Mesendoderm (in vitro differentiated cells): ENCODE data around the gene SLC12A4.

ENCODE experiments used
- DNase-seq: peaks from one replicate; pipeline ENCODE4 v3.0.0; 2013
- H2AK5ac ChIP-seq: 2 replicates; pipeline ENCODE4 v1.6.1; 2013; ENCODE audit warnings: low read length, inconsistent platforms
- H2BK120ac ChIP-seq: 2 replicates; pipeline ENCODE4 v1.6.1; 2013; ENCODE audit warnings: low read depth, mild to moderate bottlenecking, low read length, moderate library complexity, mixed read lengths
- H2BK15ac ChIP-seq: replicated peaks from 2 replicates; pipeline ENCODE4 v1.6.1; 2013; ENCODE audit warnings: low read depth, mild to moderate bottlenecking, moderate library complexity
- H2BK5ac ChIP-seq: 2 replicates; pipeline ENCODE4 v1.6.1; 2013; ENCODE audit warnings: low read length, inconsistent platforms
- H3K18ac ChIP-seq: 2 replicates; pipeline ENCODE4 v1.6.1; 2013; ENCODE audit warnings: mild to moderate bottlenecking, low read length, mixed read lengths
- H3K23ac ChIP-seq: one replicate; pipeline ENCODE4 v1.6.1; 2013; ENCODE audit warnings: low read length
- H3K27ac ChIP-seq: 2 replicates; pipeline ENCODE4 v1.5.1; 2013; ENCODE audit warnings: low read depth, mild to moderate bottlenecking, inconsistent platforms, low read length, moderate library complexity
- H3K27me3 ChIP-seq: 2 replicates; pipeline ENCODE4 v1.6.1; 2013; ENCODE audit warnings: low read length, control low read depth, mild to moderate bottlenecking, inconsistent platforms; ENCODE audit not compliant: insufficient read depth, poor library complexity
- H3K36me3 ChIP-seq: 2 replicates; pipeline ENCODE4 v1.6.1; 2013; ENCODE audit warnings: low read length, inconsistent platforms; ENCODE audit not compliant: control insufficient read depth, insufficient read depth
- H3K4ac ChIP-seq: one replicate; pipeline ENCODE4 v1.6.1; 2013; ENCODE audit warnings: low read depth, mild to moderate bottlenecking, low read length, moderate library complexity
- H3K4me1 ChIP-seq: 2 replicates; pipeline ENCODE4 v1.6.1; 2013; ENCODE audit warnings: low read depth, low read length, inconsistent platforms; ENCODE audit not compliant: control insufficient read depth
- H3K4me2 ChIP-seq: 2 replicates; pipeline ENCODE4 v1.6.1; 2013; ENCODE audit warnings: low read length
- H3K4me3 ChIP-seq: 2 replicates; pipeline ENCODE4 v1.5.1; 2013; ENCODE audit warnings: mild to moderate bottlenecking, low read length
- H3K56ac ChIP-seq: one replicate; pipeline ENCODE4 v1.6.1; 2013; ENCODE audit warnings: low read length
- H3K79me1 ChIP-seq: 2 replicates; pipeline ENCODE4 v1.6.1; 2013; ENCODE audit warnings: low read length, inconsistent platforms
- H3K79me2 ChIP-seq: 2 replicates; pipeline ENCODE4 v1.6.1; 2013; ENCODE audit warnings: mild to moderate bottlenecking, low read length; ENCODE audit not compliant: control insufficient read depth, insufficient read depth
- H3K9ac ChIP-seq: 2 replicates; pipeline ENCODE4 v1.6.1; 2013; ENCODE audit warnings: low read length, inconsistent platforms
- H4K5ac ChIP-seq: one replicate; pipeline ENCODE4 v1.6.1; 2013; ENCODE audit warnings: low read length
- H4K8ac ChIP-seq: one replicate; pipeline ENCODE4 v1.6.1; 2013; ENCODE audit warnings: low read depth, mild to moderate bottlenecking, control low read depth, low read length, moderate library complexity
- WGBS: extraction: QIAGEN DNeasy Blood & Tissue Kit; methylation state at CpG from one replicate; pipeline ENCODE4 v1.1.7; 2013; ENCODE audit warnings: low lambda C conversion rate, missing lambda C conversion rate; ENCODE audit not compliant: insufficient coverage; ENCODE audit errors: extremely low coverage; 5-methylcytosine and 5-hydroxymethylcytosine counted together

Gene SLC12A4

GRCh38 chr16:67993207-67994039 lies 25.0 kb upstream of the SLC12A4 start:
- Histone ChIP-seq H3K23ac (no peak overlapping the region), H2BK5ac (no peak overlapping the region), H3K4me3 (no peak overlapping the region), H3K4me2 (no peak overlapping the region), H3K4ac (no peak overlapping the region), H2BK120ac (no peak overlapping the region), H2AK5ac (no peak overlapping the region), H3K56ac (peak overlapping the region; percentile 70), H3K27me3 (no peaks in the 10 kb centered on the region), H4K5ac (no peak overlapping the region), H3K79me1 (no peaks in the 10 kb centered on the region), H3K27ac (no peak overlapping the region), H4K8ac (no peak overlapping the region), H3K18ac (no peak overlapping the region), H3K9ac (no peak overlapping the region), H3K36me3 (no peaks in the 10 kb centered on the region), H3K4me1 (no peaks in the 10 kb centered on the region), H3K79me2 (no peaks in the 10 kb centered on the region), H2BK15ac (no peak overlapping the region)
- no CpG with 5 or more reads among the region's 39 CpGs for WGBS
- DNase-seq, result peak; percentile 74

GRCh38 chr16:67992661-67993206 lies 24.3 kb upstream of the SLC12A4 start:
- Histone ChIP-seq H3K27me3 (no peaks in the 10 kb centered on the region), H3K9ac (no peak overlapping the region), H3K4me2 (no peak overlapping the region), H4K5ac (no peak overlapping the region), H4K8ac (no peak overlapping the region), H3K56ac (peak overlapping the region; percentile 70), H2BK5ac (no peak overlapping the region), H2BK15ac (no peak overlapping the region), H3K4me3 (no peak overlapping the region), H3K4me1 (no peaks in the 10 kb centered on the region), H3K27ac (no peak overlapping the region), H2BK120ac (no peak overlapping the region), H2AK5ac (no peak overlapping the region), H3K4ac (no peak overlapping the region), H3K79me1 (no peaks in the 10 kb centered on the region), H3K79me2 (no peaks in the 10 kb centered on the region), H3K36me3 (no peaks in the 10 kb centered on the region), H3K18ac (no peak overlapping the region), H3K23ac (peak overlapping the region; percentile 9)
- no CpG with 5 or more reads among the region's 20 CpGs for WGBS
- no peak for DNase-seq

- H3K4me1 ChIP-seq, result no peaks in the 10 kb centered on the region
- WGBS, result no CpG with 5 or more reads among the region's 6 CpGs
Measured at GRCh38 chr16:67990018-67990386, 21.6 kb upstream of the SLC12A4 start.

GRCh38 chr16:67989322-67990017 lies 21.0 kb upstream of the SLC12A4 start:
- Histone ChIP-seq H3K18ac (no peak overlapping the region), H4K8ac (no peak overlapping the region), H3K56ac (no peak overlapping the region), H3K4me2 (no peak overlapping the region), H3K9ac (no peak overlapping the region), H3K36me3 (no peaks in the 10 kb centered on the region), H2BK5ac (no peak overlapping the region), H3K23ac (no peak overlapping the region), H3K79me1 (no peaks in the 10 kb centered on the region), H3K4me3 (no peak overlapping the region), H3K4ac (no peak overlapping the region), H3K79me2 (no peaks in the 10 kb centered on the region), H3K4me1 (no peaks in the 10 kb centered on the region), H3K27ac (no peak overlapping the region), H2BK120ac (no peak overlapping the region), H2AK5ac (no peak overlapping the region), H2BK15ac (no peak overlapping the region), H4K5ac (no peak overlapping the region), H3K27me3 (no peaks in the 10 kb centered on the region)
- WGBS, result no CpG with 5 or more reads among the region's 8 CpGs
- DNase-seq, result no peak

More at GRCh38 chr16:67990018-67990386, 21.6 kb upstream of the SLC12A4 start:
- Histone ChIP-seq H3K79me1 (no peaks in the 10 kb centered on the region), H2AK5ac (no peak overlapping the region), H3K9ac (no peak overlapping the region), H3K18ac (no peak overlapping the region), H4K5ac (no peak overlapping the region), H3K27ac (no peak overlapping the region), H3K27me3 (no peaks in the 10 kb centered on the region), H4K8ac (no peak overlapping the region), H3K23ac (no peak overlapping the region), H2BK15ac (no peak overlapping the region), H2BK5ac (no peak overlapping the region), H3K36me3 (no peaks in the 10 kb centered on the region), H3K79me2 (no peaks in the 10 kb centered on the region), H3K4me2 (no peak overlapping the region), H3K56ac (no peak overlapping the region), H3K4ac (no peak overlapping the region), H2BK120ac (no peak overlapping the region), H3K4me3 (no peak overlapping the region)
- no peak for DNase-seq

GRCh38 chr16:67988675-67989074 lies 20.2 kb upstream of the SLC12A4 start:
- Histone ChIP-seq H2AK5ac (no peak overlapping the region), H3K4ac (no peak overlapping the region), H2BK15ac (no peak overlapping the region), H3K79me2 (no peaks in the 10 kb centered on the region), H3K27ac (no peak overlapping the region), H4K8ac (no peak overlapping the region), H3K36me3 (no peaks in the 10 kb centered on the region), H3K27me3 (no peaks in the 10 kb centered on the region), H2BK120ac (no peak overlapping the region), H3K18ac (no peak overlapping the region), H3K23ac (no peak overlapping the region), H4K5ac (no peak overlapping the region), H3K79me1 (no peaks in the 10 kb centered on the region), H2BK5ac (no peak overlapping the region), H3K56ac (no peak overlapping the region), H3K4me1 (no peaks in the 10 kb centered on the region), H3K9ac (no peak overlapping the region), H3K4me3 (no peak overlapping the region), H3K4me2 (no peak overlapping the region)
- no peak for DNase-seq
- no CpG with 5 or more reads among the region's 3 CpGs for WGBS
